Prostate gland (tissue), 2 donors: Measurements from ENCODE around the gene PIGN.

Source experiments
- POLR2A ChIP-seq: fragments of 450-650 bp; IDR thresholded peaks from one replicate; pipeline ENCODE4 v1.6.1; 2016; ENCODE audit warnings: antibody characterized with exemption, mild to moderate bottlenecking
- TF ChIP-seq, protein P1 (sequence below), 4 experiments: fragments of 200-600 bp in 2 of 4; fragments of 450-650 bp in 2 of 4; sonication (generic) in 2 of 4; IDR thresholded peaks; 1 replicate in 3 of 4; 2 replicates in 1 of 4; pipeline ENCODE4 v1.5.1; 2016 to 2019; ENCODE audit warnings: antibody characterized with exemption in 4 of 4, mild to moderate bottlenecking in 2 of 4, moderate library complexity in 2 of 4

DNA sequence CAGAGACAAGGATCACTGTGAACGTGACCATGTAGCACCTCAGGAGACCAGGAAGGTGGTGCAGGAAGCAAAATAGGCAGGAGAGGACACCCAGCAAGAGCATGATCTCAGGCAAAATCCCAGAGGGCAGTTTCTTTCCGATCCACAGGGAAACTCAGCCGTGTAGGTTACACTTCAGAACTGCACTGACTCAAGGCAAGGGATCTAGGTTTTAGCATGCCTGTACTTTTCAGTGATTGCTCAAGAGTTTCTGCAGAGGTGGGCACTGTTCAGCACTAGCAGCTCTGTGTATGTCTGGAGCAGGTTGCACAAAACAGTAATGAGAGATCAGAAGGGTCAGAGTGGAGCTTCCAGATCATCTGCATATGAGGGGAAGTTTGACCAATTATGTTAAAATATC lies 177.3 kb downstream of the PIGN start:
- TF ChIP-seq, protein P1, sequence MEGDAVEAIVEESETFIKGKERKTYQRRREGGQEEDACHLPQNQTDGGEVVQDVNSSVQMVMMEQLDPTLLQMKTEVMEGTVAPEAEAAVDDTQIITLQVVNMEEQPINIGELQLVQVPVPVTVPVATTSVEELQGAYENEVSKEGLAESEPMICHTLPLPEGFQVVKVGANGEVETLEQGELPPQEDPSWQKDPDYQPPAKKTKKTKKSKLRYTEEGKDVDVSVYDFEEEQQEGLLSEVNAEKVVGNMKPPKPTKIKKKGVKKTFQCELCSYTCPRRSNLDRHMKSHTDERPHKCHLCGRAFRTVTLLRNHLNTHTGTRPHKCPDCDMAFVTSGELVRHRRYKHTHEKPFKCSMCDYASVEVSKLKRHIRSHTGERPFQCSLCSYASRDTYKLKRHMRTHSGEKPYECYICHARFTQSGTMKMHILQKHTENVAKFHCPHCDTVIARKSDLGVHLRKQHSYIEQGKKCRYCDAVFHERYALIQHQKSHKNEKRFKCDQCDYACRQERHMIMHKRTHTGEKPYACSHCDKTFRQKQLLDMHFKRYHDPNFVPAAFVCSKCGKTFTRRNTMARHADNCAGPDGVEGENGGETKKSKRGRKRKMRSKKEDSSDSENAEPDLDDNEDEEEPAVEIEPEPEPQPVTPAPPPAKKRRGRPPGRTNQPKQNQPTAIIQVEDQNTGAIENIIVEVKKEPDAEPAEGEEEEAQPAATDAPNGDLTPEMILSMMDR (IDR thresholded peaks at IDR 0.05): no peak
- TF ChIP-seq POLR2A: no peak
